RWPE2 (cell line): ENCODE results near the gene BBS12.
A peak's percentile ranks its signal among the peaks of the same experiment; 100 is the strongest.

Experiments used
- ATAC-seq: fragments of 200-7000 bp; cut with Tn5 transposase; 3 replicates; pipeline ENCODE4 v1.9.1; 2021; ENCODE audit warnings: low read depth
- DNase-seq: peaks from one replicate; pipeline ENCODE4 v3.0.0-alpha.2; 2020; ENCODE audit warnings: low spot score
- H3K27ac ChIP-seq: fragments of 450-650 bp; 2 replicates; pipeline ENCODE4 v1.5.1; 2017; ENCODE audit warnings: mild to moderate bottlenecking; ENCODE audit not compliant: poor library complexity, severe bottlenecking
- H3K27me3 ChIP-seq: fragments of 250-450 bp; sonication (Bioruptor Pico); 2 replicates; pipeline ENCODE4 v1.5.1; 2021; ENCODE audit warnings: mild to moderate bottlenecking, moderate library complexity; ENCODE audit not compliant: insufficient read depth, poor library complexity, severe bottlenecking
- H3K36me3 ChIP-seq: fragments of 250-450 bp; sonication (Bioruptor Pico); 2 replicates; pipeline ENCODE4 v1.5.1; 2020; ENCODE audit warnings: low read depth, mild to moderate bottlenecking, moderate library complexity
- H3K4me1 ChIP-seq: fragments of 250-450 bp; sonication (Bioruptor Pico); 2 replicates; pipeline ENCODE4 v1.5.1; 2021; ENCODE audit warnings: mild to moderate bottlenecking, moderate library complexity; ENCODE audit not compliant: insufficient read depth, poor library complexity, severe bottlenecking
- H3K4me3 ChIP-seq: fragments of 250-450 bp; sonication (Bioruptor Pico); 2 replicates; pipeline ENCODE4 v1.5.1; 2021; ENCODE audit warnings: mild to moderate bottlenecking, moderate library complexity; ENCODE audit not compliant: severe bottlenecking
- H3K9me3 ChIP-seq: fragments of 250-450 bp; sonication (Bioruptor Pico); 2 replicates; pipeline ENCODE4 v1.5.1; 2021; ENCODE audit warnings: mild to moderate bottlenecking, moderate library complexity; ENCODE audit not compliant: severe bottlenecking
- TF ChIP-seq, protein P1 (sequence below): fragments of 450-650 bp; IDR thresholded peaks from one replicate; pipeline ENCODE4 v1.5.1; 2017; ENCODE audit warnings: mild to moderate bottlenecking, moderate library complexity; ENCODE audit not compliant: poor library complexity, severe bottlenecking

BBS12 gene

GRCh38 chr4:122691988-122692387 lies 40.5 kb upstream of the BBS12 start:
- H3K27ac ChIP-seq = no peak overlapping the region
- no peaks in the 10 kb centered on the region for H3K27me3 ChIP-seq
- no peaks in the 10 kb centered on the region for H3K9me3 ChIP-seq
- DNase-seq (no peak), ATAC-seq (no peak)
- H3K4me1 ChIP-seq = peaks cover 5% of the 10 kb centered on the region
- H3K36me3 ChIP-seq = no peaks in the 10 kb centered on the region
- no peak overlapping the region for H3K4me3 ChIP-seq
- TF ChIP-seq, protein P1, sequence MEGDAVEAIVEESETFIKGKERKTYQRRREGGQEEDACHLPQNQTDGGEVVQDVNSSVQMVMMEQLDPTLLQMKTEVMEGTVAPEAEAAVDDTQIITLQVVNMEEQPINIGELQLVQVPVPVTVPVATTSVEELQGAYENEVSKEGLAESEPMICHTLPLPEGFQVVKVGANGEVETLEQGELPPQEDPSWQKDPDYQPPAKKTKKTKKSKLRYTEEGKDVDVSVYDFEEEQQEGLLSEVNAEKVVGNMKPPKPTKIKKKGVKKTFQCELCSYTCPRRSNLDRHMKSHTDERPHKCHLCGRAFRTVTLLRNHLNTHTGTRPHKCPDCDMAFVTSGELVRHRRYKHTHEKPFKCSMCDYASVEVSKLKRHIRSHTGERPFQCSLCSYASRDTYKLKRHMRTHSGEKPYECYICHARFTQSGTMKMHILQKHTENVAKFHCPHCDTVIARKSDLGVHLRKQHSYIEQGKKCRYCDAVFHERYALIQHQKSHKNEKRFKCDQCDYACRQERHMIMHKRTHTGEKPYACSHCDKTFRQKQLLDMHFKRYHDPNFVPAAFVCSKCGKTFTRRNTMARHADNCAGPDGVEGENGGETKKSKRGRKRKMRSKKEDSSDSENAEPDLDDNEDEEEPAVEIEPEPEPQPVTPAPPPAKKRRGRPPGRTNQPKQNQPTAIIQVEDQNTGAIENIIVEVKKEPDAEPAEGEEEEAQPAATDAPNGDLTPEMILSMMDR = no peak

DNA sequence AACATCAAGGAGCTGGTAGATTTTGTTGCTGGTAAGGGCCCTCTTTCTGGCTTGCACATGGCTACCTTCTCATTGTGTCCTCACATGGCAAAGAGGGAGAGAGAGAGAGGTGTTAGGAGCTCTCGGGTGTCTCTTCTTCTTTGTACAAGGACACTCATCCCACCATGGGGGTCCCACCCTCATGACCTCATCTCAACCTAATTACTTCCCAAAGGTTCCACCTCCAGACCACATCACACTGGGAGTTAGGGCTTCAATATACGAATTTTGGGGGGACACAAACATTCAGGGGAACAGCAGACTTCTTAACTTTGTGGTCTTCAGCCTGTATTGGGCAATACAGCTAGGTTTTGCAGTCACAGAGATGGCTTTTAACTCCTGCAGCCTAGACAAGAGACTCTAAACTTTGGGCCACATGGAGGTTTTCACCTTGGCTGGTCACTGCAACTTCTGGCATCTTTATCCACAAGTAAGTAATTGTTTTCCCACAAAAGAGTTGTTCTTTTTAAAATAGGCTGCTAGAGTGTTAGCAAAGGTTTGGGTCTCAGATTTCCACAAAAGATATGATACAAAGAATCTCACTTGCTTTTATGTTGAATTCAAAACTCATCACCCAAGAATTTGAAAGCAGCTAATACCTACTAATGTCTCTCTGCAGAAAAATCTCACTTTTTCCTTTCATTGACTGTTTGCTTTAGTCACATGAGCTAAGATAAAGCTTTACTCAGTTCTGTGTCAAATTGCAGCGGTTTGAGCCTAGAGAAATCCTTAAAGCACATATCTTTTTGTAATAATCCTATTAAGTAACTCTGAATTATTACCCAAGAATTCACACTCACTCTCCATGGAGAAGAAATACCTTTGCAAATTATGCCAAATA lies 39.6 kb upstream of the BBS12 start:
- TF ChIP-seq, protein P1 = no peak
- peaks cover 5% of the 10 kb centered on the region for H3K4me1 ChIP-seq

DNA sequence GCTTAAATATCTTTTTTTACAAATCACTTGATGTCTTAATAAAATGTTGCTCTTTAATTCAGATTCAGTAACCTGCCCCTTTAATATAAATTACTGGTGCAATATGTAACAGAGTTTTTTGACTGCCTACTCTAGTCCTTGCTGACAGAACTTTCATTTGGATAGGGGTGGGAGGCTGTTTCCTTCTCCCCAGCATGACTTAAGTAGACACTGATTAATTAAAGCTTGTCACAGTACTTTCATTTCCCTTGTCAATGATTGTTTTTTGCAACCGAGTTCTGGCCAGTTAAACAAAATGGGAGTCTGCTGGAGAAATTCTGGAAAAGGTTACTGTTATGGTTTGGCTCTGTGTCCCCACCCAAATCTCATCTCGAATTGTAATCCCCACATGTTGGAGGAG lies 37.3 kb upstream of the BBS12 start:
- TF ChIP-seq, protein P1 = no peak
- Histone ChIP-seq H3K9me3 (no peaks in the 10 kb centered on the region), H3K27me3 (no peaks in the 10 kb centered on the region), H3K4me1 (peaks cover 15% of the 10 kb centered on the region), H3K36me3 (no peaks in the 10 kb centered on the region), H3K4me3 (no peak overlapping the region), H3K27ac (no peak overlapping the region)
- DNase-seq (no peak), ATAC-seq (no peak)

More for the DNA sequence above, 39.6 kb upstream of the BBS12 start:
- DNase-seq (no peak), ATAC-seq (peak; percentile 78)
- Histone ChIP-seq H3K36me3 (no peaks in the 10 kb centered on the region), H3K27ac (peak overlapping the region; percentile 12), H3K9me3 (no peaks in the 10 kb centered on the region), H3K27me3 (no peaks in the 10 kb centered on the region), H3K4me3 (no peak overlapping the region)

DNA sequence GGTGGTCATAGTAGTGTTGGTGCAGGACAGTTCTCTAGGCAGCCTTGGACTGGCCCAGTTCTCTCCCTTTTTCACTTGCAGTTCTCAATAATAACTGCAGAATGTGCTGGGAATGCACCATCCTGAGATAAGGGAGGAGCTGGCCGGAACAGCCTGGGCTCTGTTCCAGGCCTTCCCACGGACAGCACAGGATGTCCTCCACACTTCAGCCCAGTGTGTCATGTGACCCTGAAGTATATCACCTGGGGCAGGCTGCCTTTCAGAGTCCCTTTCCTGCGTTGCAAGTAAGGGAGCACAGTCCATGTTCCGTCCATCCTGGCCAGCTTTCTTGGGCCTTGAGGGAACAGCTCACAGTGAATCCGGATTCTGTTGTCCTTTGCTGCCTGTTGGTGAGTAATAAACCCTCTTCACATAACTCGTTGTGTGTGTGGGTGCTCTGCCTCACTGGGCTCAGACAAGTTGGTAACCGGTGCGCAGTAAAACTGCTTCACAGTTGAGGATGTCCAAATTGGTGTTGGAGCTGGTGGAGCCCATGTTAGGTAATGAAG lies 32.3 kb upstream of the BBS12 start:
- Histone ChIP-seq H3K4me1 (peaks cover 26% of the 10 kb centered on the region), H3K36me3 (peaks cover 8% of the 10 kb centered on the region; the same call in 1 of the 2 replicates)

More for the DNA sequence above, 32.3 kb upstream of the BBS12 start:
- no peaks in the 10 kb centered on the region for H3K9me3 ChIP-seq
- peak overlapping the region; percentile 62 for H3K27ac ChIP-seq
- DNase-seq (peak; percentile 78), ATAC-seq (peak; percentile 96)
- H3K27me3 ChIP-seq = no peaks in the 10 kb centered on the region
- H3K4me3 ChIP-seq = peak overlapping the region; percentile 26
- TF ChIP-seq, protein P1 = peak; percentile 16
